ENCODE data around the gene OCEL1. TPM values are rescaled to one million over a fixed set of nuclear protein-coding genes. Genes with fewer than 3 reads are reported as not detected.

The OCEL1 gene
- total RNA-seq, 1 donor from 2014 or later, result 10.4 TPM

- TF ChIP-seq CTCF (conservative IDR thresholded peaks at IDR 0.05), result peak; percentile 66
- no peaks in the 10 kb centered on the region for H3K9me3 Mint-ChIP-seq
- no peaks in the 10 kb centered on the region for H3K4me1 Mint-ChIP-seq
- peak overlapping the region; percentile 38 for H3K4me3 Mint-ChIP-seq
- no peak overlapping the region for H3K27ac Mint-ChIP-seq (ENCODE audit: unreplicated experiment)
- DNase-seq (ENCODE audit: low read depth, low spot score), result peak; percentile 34
- H3K27me3 Mint-ChIP-seq (ENCODE audit: low read depth), result no peaks in the 10 kb centered on the region
- peaks cover 33% of the 10 kb centered on the region for H3K36me3 Mint-ChIP-seq (ENCODE audit: low read depth)
Observed at GRCh38 chr19:17205237-17206140, 20.5 kb upstream of the OCEL1 start.

DNA sequence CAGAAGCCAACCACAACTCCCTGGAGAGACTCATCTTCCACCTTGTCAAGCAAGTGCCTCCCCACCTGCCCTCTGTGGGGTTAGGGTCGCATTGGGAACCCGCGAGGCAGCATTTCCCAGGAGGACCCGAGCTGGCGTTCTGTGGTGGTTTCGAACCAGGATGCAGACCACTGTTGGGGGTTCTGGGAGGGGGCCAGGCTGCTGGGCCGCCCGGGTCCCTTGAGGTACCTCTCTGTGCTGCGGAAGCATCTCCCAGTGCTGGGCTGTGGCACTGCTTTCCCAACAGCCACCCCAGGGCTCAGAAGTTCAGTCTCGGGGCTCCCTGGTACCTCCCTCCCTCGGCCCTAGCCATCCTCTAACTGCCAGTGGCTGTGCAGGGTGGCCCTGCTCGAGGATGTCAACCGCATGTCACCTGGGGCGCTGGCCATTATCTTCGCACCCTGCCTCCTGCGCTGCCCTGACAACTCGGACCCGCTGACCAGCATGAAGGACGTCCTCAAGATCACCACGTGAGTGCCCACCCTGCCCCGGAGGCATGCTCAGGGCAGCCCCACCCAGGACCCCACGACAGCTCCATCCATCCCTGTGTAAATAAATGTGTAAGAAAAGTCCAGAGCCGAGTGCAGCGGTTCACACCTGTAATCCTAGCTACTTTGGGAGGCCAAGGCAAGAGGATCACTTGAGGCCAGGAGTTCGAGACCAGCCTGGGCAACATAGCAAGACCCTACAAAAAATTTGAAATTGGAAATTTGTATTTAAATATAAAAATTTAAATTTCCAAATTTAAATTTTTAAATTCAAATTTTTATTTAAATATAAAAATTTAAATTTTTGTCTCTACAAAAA lies 19.1 kb upstream of the OCEL1 start:
- H3K4me1 Mint-ChIP-seq, result no peaks in the 10 kb centered on the region
- H3K27me3 Mint-ChIP-seq (ENCODE audit: low read depth), result no peaks in the 10 kb centered on the region
- no peaks in the 10 kb centered on the region for H3K9me3 Mint-ChIP-seq
- no peak for DNase-seq (ENCODE audit: low read depth, low spot score)
- peaks cover 25% of the 10 kb centered on the region for H3K36me3 Mint-ChIP-seq (ENCODE audit: low read depth)
- TF ChIP-seq CTCF (conservative IDR thresholded peaks at IDR 0.05), result no peak
- H3K27ac Mint-ChIP-seq (ENCODE audit: unreplicated experiment), result no peak overlapping the region
- no peak overlapping the region for H3K4me3 Mint-ChIP-seq

GRCh38 chr19:17209126-17210036 lies 16.6 kb upstream of the OCEL1 start:
- H3K27me3 Mint-ChIP-seq (ENCODE audit: low read depth), result no peaks in the 10 kb centered on the region
- TF ChIP-seq CTCF (conservative IDR thresholded peaks at IDR 0.05), result no peak
- H3K36me3 Mint-ChIP-seq (ENCODE audit: low read depth), result peaks cover 21% of the 10 kb centered on the region
- DNase-seq (ENCODE audit: low read depth, low spot score), result peak; percentile 31
- H3K9me3 Mint-ChIP-seq, result no peaks in the 10 kb centered on the region
- H3K4me3 Mint-ChIP-seq, result peak overlapping the region; percentile 29
- H3K27ac Mint-ChIP-seq (ENCODE audit: unreplicated experiment), result no peak overlapping the region
- peaks cover under 1% of the 10 kb centered on the region for H3K4me1 Mint-ChIP-seq

DNA sequence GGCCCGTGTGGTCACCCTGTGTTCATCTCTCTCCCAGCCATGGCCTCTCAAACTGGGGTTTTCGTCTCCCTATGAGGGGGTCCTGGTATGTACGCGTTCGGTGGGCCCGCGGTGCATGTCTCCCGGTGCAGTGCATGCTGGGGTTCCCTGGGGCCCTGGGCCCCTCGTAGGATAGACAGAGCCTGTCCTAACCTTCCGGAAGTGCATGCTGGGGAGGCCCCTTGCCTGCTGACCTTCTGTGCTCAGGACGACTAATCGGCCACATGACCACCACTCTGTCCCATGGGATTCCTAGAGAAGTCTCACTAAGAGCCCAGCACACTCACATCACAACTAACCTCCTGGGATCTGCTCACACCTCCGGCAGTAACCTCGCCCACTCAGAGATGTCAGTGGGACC lies 15.7 kb upstream of the OCEL1 start:
- no peak for DNase-seq (ENCODE audit: low read depth, low spot score)
- Mint-ChIP-seq H3K4me3 (no peak overlapping the region), H3K4me1 (peaks cover 9% of the 10 kb centered on the region), H3K36me3 (ENCODE audit: low read depth) (peaks cover 21% of the 10 kb centered on the region), H3K27me3 (ENCODE audit: low read depth) (peaks cover 3% of the 10 kb centered on the region), H3K9me3 (no peaks in the 10 kb centered on the region), H3K27ac (ENCODE audit: unreplicated experiment) (no peak overlapping the region)
- TF ChIP-seq CTCF (conservative IDR thresholded peaks at IDR 0.05), result no peak

Measured in neural crest cell (in vitro differentiated cells).